Measurements from ENCODE around the gene AMOT.

Gene AMOT

DNA sequence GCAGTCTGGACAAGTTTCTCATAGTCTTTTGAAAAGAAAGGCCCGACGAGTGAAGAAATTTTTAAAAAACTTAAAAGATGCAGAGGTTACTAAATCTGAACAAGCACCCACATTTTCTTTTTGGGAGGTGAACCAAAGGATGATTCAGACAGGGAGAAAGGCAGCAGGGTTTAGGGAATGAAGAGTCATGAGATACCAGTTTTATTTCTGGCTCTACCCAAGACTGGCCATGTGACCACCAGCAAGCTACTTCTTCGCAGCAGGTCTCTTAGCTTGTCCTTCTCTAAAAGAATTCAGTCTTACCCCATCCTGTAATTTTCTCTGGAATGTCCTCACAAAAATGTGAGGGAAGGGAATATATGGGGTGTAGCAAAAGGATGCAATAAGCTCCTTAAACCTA lies 37.6 kb downstream of the AMOT start:
- Histone ChIP-seq H4K20me1 (ENCODE audit: low read depth, low read length) (no peaks in the 10 kb centered on the region), H3F3A (ENCODE audit: insufficient read depth) (no peaks in the 10 kb centered on the region), H3K9ac (ENCODE audit: low read length) (no peak overlapping the region), H3K27ac (ENCODE audit: low read depth, low read length) (no peak overlapping the region), H2AFZ (ENCODE audit: low read depth, low read length, severe bottlenecking) (no peak overlapping the region), H3K4me3 (ENCODE audit: insufficient read depth, low read length, poor library complexity, severe bottlenecking) (no peak overlapping the region), H3K27me3 (ENCODE audit: low read length) (no peaks in the 10 kb centered on the region), H3K4me2 (ENCODE audit: low read depth, low read length, poor library complexity, severe bottlenecking) (no peak overlapping the region), H3K79me2 (ENCODE audit: insufficient read depth, low read length) (no peaks in the 10 kb centered on the region), H3K9me3 (ENCODE audit: insufficient read depth, low read length) (no peaks in the 10 kb centered on the region), H3K9me2 (replicated peaks; ENCODE audit: insufficient read depth, low read length) (no peaks in the 10 kb centered on the region), H3K36me3 (ENCODE audit: low read length) (no peaks in the 10 kb centered on the region)
- TF ChIP-seq, protein P1, sequence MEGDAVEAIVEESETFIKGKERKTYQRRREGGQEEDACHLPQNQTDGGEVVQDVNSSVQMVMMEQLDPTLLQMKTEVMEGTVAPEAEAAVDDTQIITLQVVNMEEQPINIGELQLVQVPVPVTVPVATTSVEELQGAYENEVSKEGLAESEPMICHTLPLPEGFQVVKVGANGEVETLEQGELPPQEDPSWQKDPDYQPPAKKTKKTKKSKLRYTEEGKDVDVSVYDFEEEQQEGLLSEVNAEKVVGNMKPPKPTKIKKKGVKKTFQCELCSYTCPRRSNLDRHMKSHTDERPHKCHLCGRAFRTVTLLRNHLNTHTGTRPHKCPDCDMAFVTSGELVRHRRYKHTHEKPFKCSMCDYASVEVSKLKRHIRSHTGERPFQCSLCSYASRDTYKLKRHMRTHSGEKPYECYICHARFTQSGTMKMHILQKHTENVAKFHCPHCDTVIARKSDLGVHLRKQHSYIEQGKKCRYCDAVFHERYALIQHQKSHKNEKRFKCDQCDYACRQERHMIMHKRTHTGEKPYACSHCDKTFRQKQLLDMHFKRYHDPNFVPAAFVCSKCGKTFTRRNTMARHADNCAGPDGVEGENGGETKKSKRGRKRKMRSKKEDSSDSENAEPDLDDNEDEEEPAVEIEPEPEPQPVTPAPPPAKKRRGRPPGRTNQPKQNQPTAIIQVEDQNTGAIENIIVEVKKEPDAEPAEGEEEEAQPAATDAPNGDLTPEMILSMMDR (IDR thresholded peaks at IDR 0.05; ENCODE audit: insufficient read depth, low read length, poor library complexity, severe bottlenecking) = no peak
- TF ChIP-seq EZH2phosphoT487 (conservative IDR thresholded peaks at IDR 0.05; ENCODE audit: low read length) = no peak

DNA sequence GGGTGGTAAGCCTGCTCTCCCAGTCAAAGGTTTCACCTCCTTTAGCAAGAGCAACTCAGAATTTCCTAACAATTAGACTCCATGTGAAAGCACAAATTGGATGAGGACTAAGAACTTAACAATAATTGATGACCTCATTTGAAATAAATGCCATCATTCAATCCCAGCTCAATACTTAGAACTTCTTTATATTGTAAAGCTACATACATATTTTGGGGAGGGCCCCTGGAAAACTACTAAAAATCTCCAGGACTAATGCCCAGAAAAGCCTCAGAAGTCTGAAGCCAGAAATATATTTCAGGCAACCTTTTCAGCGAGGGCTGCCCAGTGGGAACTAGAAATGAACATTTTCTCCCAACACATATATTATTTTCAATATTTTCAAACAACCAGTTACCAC lies 38.1 kb downstream of the AMOT start:
- Histone ChIP-seq H3F3A (ENCODE audit: insufficient read depth) (no peaks in the 10 kb centered on the region), H2AFZ (ENCODE audit: low read depth, low read length, severe bottlenecking) (no peak overlapping the region), H3K36me3 (ENCODE audit: low read length) (no peaks in the 10 kb centered on the region), H3K4me2 (ENCODE audit: low read depth, low read length, poor library complexity, severe bottlenecking) (no peak overlapping the region), H3K27me3 (ENCODE audit: low read length) (no peaks in the 10 kb centered on the region), H4K20me1 (ENCODE audit: low read depth, low read length) (no peaks in the 10 kb centered on the region), H3K4me3 (ENCODE audit: insufficient read depth, low read length, poor library complexity, severe bottlenecking) (no peak overlapping the region), H3K9ac (ENCODE audit: low read length) (no peak overlapping the region), H3K27ac (ENCODE audit: low read depth, low read length) (no peak overlapping the region), H3K9me3 (ENCODE audit: insufficient read depth, low read length) (no peaks in the 10 kb centered on the region), H3K9me2 (replicated peaks; ENCODE audit: insufficient read depth, low read length) (no peaks in the 10 kb centered on the region), H3K79me2 (ENCODE audit: insufficient read depth, low read length) (no peaks in the 10 kb centered on the region)
- TF ChIP-seq, protein P1 (IDR thresholded peaks at IDR 0.05; ENCODE audit: insufficient read depth, low read length, poor library complexity, severe bottlenecking) = no peak
- TF ChIP-seq EZH2phosphoT487 (conservative IDR thresholded peaks at IDR 0.05; ENCODE audit: low read length) = no peak

DNA sequence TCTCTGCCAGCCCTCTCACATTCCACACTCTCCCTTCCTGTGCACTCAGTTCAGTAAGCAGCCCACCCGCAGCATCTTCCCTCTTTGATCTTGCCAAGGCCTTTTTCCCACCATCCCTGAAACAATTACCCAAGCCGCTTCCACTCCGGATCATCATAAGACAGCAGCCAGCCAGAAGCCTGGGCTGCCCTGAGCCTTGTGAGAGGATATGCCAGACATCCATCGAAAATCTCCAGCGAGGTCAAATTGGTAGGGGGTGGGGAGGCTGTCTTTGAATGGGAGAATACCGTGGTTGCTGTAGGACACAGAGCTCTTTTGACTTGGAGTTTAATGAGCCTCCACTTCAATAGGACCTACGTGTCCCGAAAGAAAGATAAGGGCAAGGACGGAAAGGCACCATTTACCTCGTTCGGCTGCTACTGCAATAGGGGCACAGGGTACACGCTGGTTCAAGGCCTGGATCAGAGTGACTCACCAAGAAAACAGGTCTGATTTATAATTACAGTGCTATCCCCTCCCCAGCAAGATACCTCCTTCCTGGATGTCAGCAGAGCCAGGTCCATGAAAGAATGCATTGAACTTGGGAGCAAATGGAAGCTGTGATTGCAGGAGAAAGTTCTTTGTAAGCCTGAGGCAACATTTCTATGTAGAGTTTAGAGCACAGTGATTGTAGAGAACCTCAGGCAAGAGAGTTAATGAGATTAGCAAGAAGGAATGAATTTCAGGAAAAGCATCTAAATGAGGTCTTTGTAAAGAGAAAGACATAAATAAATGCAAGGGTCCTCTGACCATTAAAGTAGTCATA lies 39.5 kb downstream of the AMOT start:
- TF ChIP-seq EZH2phosphoT487 (conservative IDR thresholded peaks at IDR 0.05; ENCODE audit: low read length) = no peak
- TF ChIP-seq, protein P1 (IDR thresholded peaks at IDR 0.05; ENCODE audit: insufficient read depth, low read length, poor library complexity, severe bottlenecking) = no peak
- no peaks in the 10 kb centered on the region for H3F3A ChIP-seq (ENCODE audit: insufficient read depth)
- no peaks in the 10 kb centered on the region for H3K36me3 ChIP-seq (ENCODE audit: low read length)
- H3K9me3 ChIP-seq (ENCODE audit: insufficient read depth, low read length) = no peaks in the 10 kb centered on the region
- no peaks in the 10 kb centered on the region for H3K79me2 ChIP-seq (ENCODE audit: insufficient read depth, low read length)
- no peak overlapping the region for H3K9ac ChIP-seq (ENCODE audit: low read length)
- no peak overlapping the region for H3K4me2 ChIP-seq (ENCODE audit: low read depth, low read length, poor library complexity, severe bottlenecking)
- no peak overlapping the region for H3K27ac ChIP-seq (ENCODE audit: low read depth, low read length)
- no peaks in the 10 kb centered on the region for H3K9me2 ChIP-seq (replicated peaks; ENCODE audit: insufficient read depth, low read length)
- H2AFZ ChIP-seq (ENCODE audit: low read depth, low read length, severe bottlenecking) = no peak overlapping the region
- H3K27me3 ChIP-seq (ENCODE audit: low read length) = no peaks in the 10 kb centered on the region
- no peaks in the 10 kb centered on the region for H4K20me1 ChIP-seq (ENCODE audit: low read depth, low read length)
- no peak overlapping the region for H3K4me3 ChIP-seq (ENCODE audit: insufficient read depth, low read length, poor library complexity, severe bottlenecking)

All from SU-DHL-6 (cell line).